Right kidney (tissue), 9 donors: ENCODE data around the gene ZNF646.
A peak's percentile ranks its signal among the peaks of the same experiment; 100 is the strongest.

Source experiments
- DNase-seq: peaks from one replicate; pipeline ENCODE4 v3.0.0-alpha.2; 2016
- long read RNA-seq, 8 donors: transcript quantifications; one replicate each; lab custom pipeline, GENCODE V29; 2026

Gene ZNF646
- long read RNA-seq, donor 1, full-length matches to known transcripts: 14 of 14 reads
- long read RNA-seq, donor 1, partial matches to known transcripts: 0 of 14 reads
- long read RNA-seq, donor 1, other reads (novel, unspliced or antisense): 0 of 14 reads
- long read RNA-seq, donor 2, full-length matches to known transcripts: 15 of 15 reads
- long read RNA-seq, donor 2, partial matches to known transcripts: 0 of 15 reads
- long read RNA-seq, donor 2, other reads (novel, unspliced or antisense): 0 of 15 reads
- long read RNA-seq, donor 3, full-length matches to known transcripts: 12 of 12 reads
- long read RNA-seq, donor 3, partial matches to known transcripts: 0 of 12 reads
- long read RNA-seq, donor 3, other reads (novel, unspliced or antisense): 0 of 12 reads
- long read RNA-seq, donor 4, full-length matches to known transcripts: 23 of 23 reads
- long read RNA-seq, donor 4, partial matches to known transcripts: 0 of 23 reads
- long read RNA-seq, donor 4, other reads (novel, unspliced or antisense): 0 of 23 reads
- long read RNA-seq, donor 5, full-length matches to known transcripts: 20 of 20 reads
- long read RNA-seq, donor 5, partial matches to known transcripts: 0 of 20 reads
- long read RNA-seq, donor 5, other reads (novel, unspliced or antisense): 0 of 20 reads
- long read RNA-seq, donor 6, full-length matches to known transcripts: 21 of 28 reads
- long read RNA-seq, donor 6, partial matches to known transcripts: 7 of 28 reads
- long read RNA-seq, donor 6, other reads (novel, unspliced or antisense): 0 of 28 reads
- long read RNA-seq, donor 7: 0 reads
- long read RNA-seq, donor 8, full-length matches to known transcripts: 16 of 16 reads
- long read RNA-seq, donor 8, partial matches to known transcripts: 0 of 16 reads
- long read RNA-seq, donor 8, other reads (novel, unspliced or antisense): 0 of 16 reads

GRCh38 chr16:31073970-31074813 lies at the start of gene ZNF646, which contains the start of gene ZNF668:
Gene ZNF646 (plus strand): TSS chr16:31074422. CDS start chr16:31076325, 1,903 bp downstream.
Gene ZNF668 (minus strand): TSS chr16:31074240. CDS start chr16:31064459, 9,781 bp downstream.
- DNase-seq: peak; percentile 91

GRCh38 chr16:31025339-31025738 lies 48.9 kb upstream of the ZNF646 start:
- no peak for DNase-seq

GRCh38 chr16:31029272-31029671 lies 45.0 kb upstream of the ZNF646 start:
- DNase-seq: no peak

GRCh38 chr16:31031276-31031675 lies 42.9 kb upstream of the ZNF646 start:
- DNase-seq: no peak

- DNase-seq: peak; percentile 86
These were observed 41.2 kb upstream of the ZNF646 start, which contains the start of gene STX4 for GRCh38 chr16:31032736-31033708. Gene STX4 (plus strand): TSS chr16:31033558. CDS start chr16:31033806, 248 bp downstream.

GRCh38 chr16:31033709-31034492 lies 40.3 kb upstream of the ZNF646 start:
- peak; percentile 79 for DNase-seq

GRCh38 chr16:31036691-31037090 lies 37.5 kb upstream of the ZNF646 start:
- no peak for DNase-seq

- DNase-seq: no peak
These were observed 35.2 kb upstream of the ZNF646 start for GRCh38 chr16:31038993-31039392.

- DNase-seq: no peak
These were observed 31.4 kb upstream of the ZNF646 start for GRCh38 chr16:31042866-31043265.

- no peak for DNase-seq
These were observed 30.9 kb upstream of the ZNF646 start for GRCh38 chr16:31043352-31043751.

- no peak for DNase-seq
These were observed 30.2 kb upstream of the ZNF646 start for GRCh38 chr16:31043898-31044481.

- DNase-seq: no peak
These were observed 23.8 kb upstream of the ZNF646 start for GRCh38 chr16:31050280-31051030.

GRCh38 chr16:31052114-31052513 lies 22.1 kb upstream of the ZNF646 start:
- no peak for DNase-seq

GRCh38 chr16:31055613-31056012 lies 18.6 kb upstream of the ZNF646 start:
- DNase-seq: no peak

GRCh38 chr16:31061126-31061812 lies 13.0 kb upstream of the ZNF646 start:
- no peak for DNase-seq

GRCh38 chr16:31061813-31062440 lies 12.3 kb upstream of the ZNF646 start:
- DNase-seq: no peak

- DNase-seq: no peak
These were observed 10.8 kb upstream of the ZNF646 start for GRCh38 chr16:31063495-31063842.
